HG03108 (cell line): ENCODE measurements around the gene GMDS.

ENCODE experiments used
- ATAC-seq: cut with Tn5 transposase; IDR thresholded peaks from one replicate; pipeline ENCODE4 v1.9.1; 2021; ENCODE audit warnings: moderate library complexity; ENCODE audit not compliant: unreplicated experiment

GMDS gene

DNA sequence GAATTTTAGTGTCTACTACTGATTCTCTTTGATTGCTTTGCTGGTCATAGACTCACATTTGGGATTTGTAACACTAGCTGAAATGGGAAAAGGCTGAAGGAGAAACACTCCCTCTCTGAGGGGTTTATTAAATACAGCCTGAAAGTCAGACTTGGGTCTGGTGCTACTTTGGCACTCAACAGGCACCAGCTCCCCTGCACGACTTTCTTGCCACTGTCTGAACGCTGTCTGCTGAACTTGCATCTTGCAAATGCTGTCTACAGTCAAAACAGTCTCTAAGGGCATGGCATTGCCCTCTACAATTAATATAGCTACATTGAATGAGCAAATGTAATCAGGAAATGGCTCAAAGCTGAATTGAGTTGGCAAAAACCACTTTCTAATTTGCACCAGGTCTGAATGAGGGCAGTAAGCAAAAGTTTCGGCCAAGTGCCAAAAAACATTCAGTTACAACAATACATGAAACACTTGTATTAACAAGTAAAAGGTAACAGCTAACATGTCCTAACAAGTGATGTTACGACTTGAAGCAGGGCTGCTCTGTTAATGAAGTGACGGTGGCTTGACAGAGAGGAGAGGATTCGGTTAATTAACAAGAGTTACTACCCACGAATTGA, 516.2 kb downstream of the GMDS start:
- no peak for ATAC-seq

- ATAC-seq, result no peak
Observed at GRCh38 chr6:1726341-1726768, 519.0 kb downstream of the GMDS start.

- ATAC-seq, result no peak
Observed at GRCh38 chr6:1724616-1725015, 520.8 kb downstream of the GMDS start.

GRCh38 chr6:1724124-1724523, 521.3 kb downstream of the GMDS start:
- ATAC-seq, result no peak

DNA sequence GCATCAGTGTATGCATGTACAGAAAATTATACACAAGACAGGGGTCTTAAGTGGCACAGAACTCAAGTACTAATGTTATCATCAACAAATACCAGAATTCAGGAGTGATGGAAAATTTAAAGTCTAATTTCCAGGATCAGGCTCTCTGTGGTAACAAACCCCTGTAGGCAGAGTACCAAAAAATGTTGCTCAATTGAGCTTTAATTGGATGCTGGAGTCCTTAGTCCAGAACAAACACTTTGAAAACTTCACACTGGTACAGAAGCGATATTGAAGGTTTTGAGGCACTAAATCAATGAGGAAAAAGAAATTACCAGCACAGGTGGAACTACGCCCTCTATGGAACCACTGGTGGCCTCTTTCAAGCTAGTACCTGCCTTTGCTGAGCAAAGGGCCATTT, 522.6 kb downstream of the GMDS start:
- no peak for ATAC-seq

DNA sequence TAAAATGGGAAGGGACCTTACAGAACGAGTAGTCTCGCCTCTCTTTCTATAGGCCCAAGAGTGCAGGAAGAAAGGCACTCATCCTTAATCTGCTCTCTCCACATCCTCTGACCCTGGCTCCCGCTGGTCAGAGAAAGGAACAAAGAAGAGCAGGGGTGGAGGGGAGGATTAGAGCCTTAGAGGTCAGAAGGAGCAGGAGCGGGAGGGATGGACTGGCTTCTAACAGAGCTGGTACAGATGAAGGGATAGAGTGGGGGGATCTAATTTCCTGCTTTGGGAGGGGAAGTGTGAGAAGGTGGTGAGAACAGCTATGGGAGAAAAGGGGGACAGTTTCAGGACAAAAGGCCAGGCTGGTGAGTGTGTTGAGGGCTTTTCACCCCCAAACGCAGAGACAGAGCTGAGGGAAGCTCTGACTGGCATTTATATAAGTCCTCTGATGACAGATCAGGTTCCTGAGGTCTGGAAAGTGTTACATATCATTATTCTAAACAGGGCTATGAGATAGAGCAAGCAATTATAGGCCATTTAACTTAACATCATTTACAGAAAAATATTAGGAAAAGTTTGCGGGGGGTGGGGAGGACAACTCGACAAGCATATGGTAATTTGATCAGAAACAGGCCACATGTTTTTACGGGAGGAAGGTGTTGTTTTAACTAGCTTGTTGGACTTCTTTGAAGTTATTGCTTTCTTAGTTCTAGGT, 524.6 kb downstream of the GMDS start:
- no peak for ATAC-seq

GRCh38 chr6:1719922-1720321, 525.5 kb downstream of the GMDS start:
- no peak for ATAC-seq

DNA sequence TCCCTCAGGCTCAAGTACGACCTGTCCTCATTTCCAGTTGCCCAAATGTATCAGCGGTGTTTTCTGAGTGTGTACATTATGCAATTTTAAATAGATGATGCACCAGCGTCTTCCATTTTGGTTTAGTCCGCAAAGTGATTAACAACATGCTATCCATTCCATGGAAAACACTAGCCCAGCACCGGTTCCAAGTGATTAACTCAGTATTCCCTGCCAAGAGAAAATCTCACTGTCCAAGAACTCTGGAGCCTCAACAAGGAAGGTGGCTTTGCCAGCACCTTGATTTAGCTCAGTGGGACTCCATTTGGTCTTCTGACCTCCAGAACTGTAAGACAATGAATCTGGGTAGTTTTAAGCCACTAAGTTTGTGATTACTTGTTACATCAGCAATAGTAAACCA, 528.5 kb downstream of the GMDS start:
- ATAC-seq, result no peak

- ATAC-seq, result no peak
Observed at GRCh38 chr6:1716396-1716795, 529.0 kb downstream of the GMDS start.

GRCh38 chr6:1715336-1715735, 530.1 kb downstream of the GMDS start:
- ATAC-seq, result no peak

DNA sequence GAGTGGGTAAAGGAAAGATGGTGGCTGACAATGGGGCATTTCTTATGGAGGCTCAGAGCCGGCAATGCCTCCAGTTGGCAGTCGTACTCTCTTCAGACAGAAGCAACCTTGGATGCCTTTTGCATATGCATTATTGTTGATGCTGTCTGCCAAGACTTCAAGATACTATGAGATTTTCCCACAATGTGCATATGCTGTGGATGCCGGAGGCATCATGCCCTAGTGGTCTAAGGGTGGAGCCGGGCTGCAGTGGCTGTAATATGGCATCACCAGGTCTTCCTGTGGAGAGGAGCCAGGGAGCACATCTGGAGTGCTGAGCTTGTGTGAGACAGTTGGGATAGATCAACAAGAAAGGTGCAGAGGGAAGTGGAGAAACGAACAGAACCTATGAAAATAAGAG, 530.8 kb downstream of the GMDS start:
- ATAC-seq, result no peak

DNA sequence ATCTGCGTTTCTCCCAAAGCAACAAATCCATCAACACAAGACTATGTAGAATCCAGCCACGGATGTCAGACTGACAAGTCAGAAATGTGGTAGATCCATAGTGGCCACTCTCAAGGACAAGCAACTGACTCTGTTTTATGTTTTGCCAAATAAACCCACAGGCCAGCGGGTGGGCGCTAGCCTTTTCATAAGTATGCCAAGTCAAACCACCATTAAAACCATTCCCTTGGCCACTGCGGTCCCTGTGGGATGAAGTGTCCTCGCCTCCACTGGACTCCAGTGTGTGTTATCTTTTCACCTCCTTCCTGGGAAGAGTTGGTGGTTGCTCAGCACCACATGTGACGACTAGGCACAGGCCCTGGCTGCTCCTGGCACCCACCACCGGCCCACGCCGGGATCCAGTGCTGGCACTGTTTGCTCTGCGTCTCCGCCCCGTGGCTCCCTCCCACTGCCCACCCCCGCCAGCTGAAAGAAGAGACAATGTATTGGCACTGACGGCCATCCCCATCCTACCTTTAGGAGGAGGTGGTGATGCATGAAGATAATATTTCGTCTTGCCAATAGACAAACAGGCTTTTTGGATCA, 532.3 kb downstream of the GMDS start:
- ATAC-seq, result no peak

- no peak for ATAC-seq
Observed at GRCh38 chr6:1712451-1712850, 533.0 kb downstream of the GMDS start.

GRCh38 chr6:1711136-1711535, 534.3 kb downstream of the GMDS start:
- no peak for ATAC-seq

GRCh38 chr6:1709234-1709641, 536.2 kb downstream of the GMDS start:
- no peak for ATAC-seq

DNA sequence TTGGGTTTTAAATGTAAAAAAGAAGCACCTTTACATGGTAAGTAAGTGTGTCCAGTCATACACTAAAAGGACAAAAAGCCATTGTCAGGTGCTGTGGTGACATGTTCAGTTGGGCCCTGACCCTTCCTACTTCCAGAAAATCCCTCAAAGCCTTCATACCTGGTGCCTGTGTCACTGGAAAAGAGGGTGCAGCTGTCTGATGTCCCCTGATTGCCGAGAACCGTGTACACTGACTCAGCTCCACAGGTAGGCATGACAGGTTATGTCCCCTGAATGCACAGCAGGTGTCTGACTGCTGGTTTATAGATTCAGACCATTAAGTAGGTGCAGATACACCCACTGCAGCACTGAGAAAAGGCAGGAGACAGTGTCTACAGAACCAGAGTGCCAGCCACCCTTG, 536.6 kb downstream of the GMDS start:
- ATAC-seq, result no peak

- ATAC-seq, result no peak
Observed at GRCh38 chr6:1708122-1708521, 537.3 kb downstream of the GMDS start.

DNA sequence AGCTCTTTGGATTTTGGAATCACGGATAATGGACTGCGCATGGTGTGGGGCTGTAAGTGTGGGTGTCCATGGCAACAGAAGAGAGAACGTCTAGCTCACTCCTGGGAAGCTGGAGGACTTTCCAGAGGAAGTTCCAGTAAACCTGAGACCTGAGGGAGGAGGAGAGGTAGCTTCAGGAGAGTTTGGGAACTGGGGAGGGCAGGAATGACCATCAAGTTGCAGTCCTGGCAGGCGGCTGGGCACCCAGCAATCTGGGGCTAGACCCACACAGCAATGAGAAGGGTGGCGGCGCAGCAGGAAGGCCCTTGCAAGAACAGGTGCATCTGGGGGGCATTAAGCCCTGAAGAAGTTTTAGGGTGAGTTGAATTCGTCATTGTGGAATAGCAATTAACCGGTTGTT, 539.8 kb downstream of the GMDS start:
- ATAC-seq, result no peak

GRCh38 chr6:1705183-1705582, 540.2 kb downstream of the GMDS start:
- ATAC-seq, result no peak

- no peak for ATAC-seq
Observed at GRCh38 chr6:1704711-1705110, 540.7 kb downstream of the GMDS start.

- ATAC-seq, result no peak
Observed at GRCh38 chr6:1703923-1704322, 541.5 kb downstream of the GMDS start.

DNA sequence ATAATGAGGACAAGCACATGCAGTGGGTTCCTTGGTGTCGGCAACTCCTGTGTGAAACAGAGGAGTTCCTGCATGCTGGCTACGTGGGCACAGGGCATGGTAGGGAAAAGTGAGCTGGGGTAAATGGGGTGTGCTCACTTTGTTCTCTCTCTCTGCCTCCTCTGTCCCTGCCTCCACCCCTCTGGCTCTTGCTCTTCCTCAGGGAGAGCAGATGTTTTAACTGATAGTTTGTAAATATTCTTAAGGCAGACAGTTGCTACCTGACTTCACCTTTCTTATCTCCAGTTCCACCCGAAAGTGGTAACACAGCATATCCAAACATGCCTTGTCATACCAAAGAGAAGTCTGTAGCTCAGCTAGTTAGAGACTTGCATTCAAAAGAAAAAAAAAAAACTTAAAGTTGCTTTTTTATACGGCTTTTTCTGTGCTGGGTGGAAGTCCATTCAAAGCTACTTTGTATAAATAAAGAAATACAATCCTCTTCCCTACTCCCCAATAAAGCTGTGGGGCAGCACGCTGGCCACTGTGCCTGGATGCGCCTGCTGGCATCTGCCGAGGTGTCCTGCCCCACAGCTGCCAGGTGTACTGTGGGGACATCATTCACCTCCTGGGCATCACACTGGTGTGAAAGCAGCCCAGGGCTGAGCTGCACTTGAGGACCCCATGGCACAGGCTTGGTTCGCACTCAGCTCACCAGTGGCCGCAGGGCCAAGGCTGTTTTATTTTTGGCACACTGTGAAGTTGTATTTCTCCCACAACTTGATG, 542.1 kb downstream of the GMDS start:
- no peak for ATAC-seq
